Peyer's patch (tissue), 4 donors: ENCODE data around the gene PDZD2.

ENCODE experiments used
- CTCF ChIP-seq, 6 experiments: fragments of 450-650 bp in 4 of 6; fragments of 200-600 bp in 2 of 6; sonication (generic) in 1 of 6; IDR thresholded peaks; one replicate each; pipeline ENCODE4 v1.5.1; 2017 to 2019; ENCODE audit warnings: antibody characterized with exemption in 6 of 6, mild to moderate bottlenecking in 3 of 6, moderate library complexity in 1 of 6
- POLR2A ChIP-seq, 2 donors: fragments of 450-650 bp; IDR thresholded peaks; one replicate each; pipeline ENCODE4 v1.5.1; 2017; ENCODE audit warnings: antibody characterized with exemption in 2 of 2, mild to moderate bottlenecking in 2 of 2, moderate library complexity in 2 of 2

GRCh38 chr5:32102254-32102986 lies 463.5 kb downstream of the PDZD2 start:
- TF ChIP-seq POLR2A (IDR thresholded peaks at IDR 0.05) (no peak), CTCF (IDR thresholded peaks at IDR 0.05) (no peak)
